Breast epithelium (tissue), 3 donors: Measurements from ENCODE around the gene SPINK8.

Experiments used
- POLR2A ChIP-seq: fragments of 450-650 bp; IDR thresholded peaks from one replicate; pipeline ENCODE4 v1.6.1; 2016; ENCODE audit warnings: antibody characterized with exemption, mild to moderate bottlenecking, moderate library complexity
- POLR2AphosphoS5 ChIP-seq, 3 donors: sonication (generic); formaldehyde crosslinking; IDR thresholded peaks; one replicate each; pipeline ENCODE4 v1.6.1; 2017; ENCODE audit warnings: antibody characterized with exemption in 3 of 3
- TF ChIP-seq, protein P1 (sequence below), 3 donors: fragments of 450-650 bp; IDR thresholded peaks; one replicate each; pipeline ENCODE4 v1.5.1; 2016 to 2017; ENCODE audit warnings: antibody characterized with exemption in 3 of 3, mild to moderate bottlenecking in 3 of 3, moderate library complexity in 3 of 3

DNA sequence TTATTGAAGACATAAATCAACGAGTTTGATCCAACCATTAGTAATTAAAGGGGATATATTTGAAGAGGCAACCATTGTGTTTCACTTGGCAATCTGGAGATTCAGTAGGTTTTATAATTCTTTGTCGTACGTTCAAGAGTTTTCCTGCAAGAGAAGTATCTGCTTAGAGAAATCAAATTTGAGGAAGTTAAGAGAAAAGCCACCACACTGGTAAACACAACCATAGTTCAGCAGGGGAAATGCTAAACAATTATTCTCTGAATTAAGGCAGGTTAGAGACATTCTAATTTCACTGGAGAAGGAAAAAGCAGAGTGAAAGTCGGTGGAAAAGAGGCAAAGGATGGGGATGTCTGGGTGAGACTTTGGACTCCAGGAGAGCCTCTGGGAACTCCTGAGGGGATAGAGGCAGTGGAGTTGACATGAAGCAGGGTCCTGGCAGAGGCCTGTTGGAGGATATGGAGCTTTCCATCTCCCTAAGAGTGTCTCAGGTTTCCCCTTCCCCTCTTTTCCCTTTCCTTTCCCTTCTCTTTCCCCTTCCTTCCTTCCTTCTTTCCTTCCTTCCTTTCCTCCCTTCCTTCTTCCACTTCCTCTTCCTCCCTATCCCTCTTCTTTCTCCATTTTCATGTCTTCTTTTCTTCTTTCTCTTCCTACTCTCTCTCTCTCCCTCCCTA lies 26.5 kb downstream of the SPINK8 start:
- TF ChIP-seq, protein P1, sequence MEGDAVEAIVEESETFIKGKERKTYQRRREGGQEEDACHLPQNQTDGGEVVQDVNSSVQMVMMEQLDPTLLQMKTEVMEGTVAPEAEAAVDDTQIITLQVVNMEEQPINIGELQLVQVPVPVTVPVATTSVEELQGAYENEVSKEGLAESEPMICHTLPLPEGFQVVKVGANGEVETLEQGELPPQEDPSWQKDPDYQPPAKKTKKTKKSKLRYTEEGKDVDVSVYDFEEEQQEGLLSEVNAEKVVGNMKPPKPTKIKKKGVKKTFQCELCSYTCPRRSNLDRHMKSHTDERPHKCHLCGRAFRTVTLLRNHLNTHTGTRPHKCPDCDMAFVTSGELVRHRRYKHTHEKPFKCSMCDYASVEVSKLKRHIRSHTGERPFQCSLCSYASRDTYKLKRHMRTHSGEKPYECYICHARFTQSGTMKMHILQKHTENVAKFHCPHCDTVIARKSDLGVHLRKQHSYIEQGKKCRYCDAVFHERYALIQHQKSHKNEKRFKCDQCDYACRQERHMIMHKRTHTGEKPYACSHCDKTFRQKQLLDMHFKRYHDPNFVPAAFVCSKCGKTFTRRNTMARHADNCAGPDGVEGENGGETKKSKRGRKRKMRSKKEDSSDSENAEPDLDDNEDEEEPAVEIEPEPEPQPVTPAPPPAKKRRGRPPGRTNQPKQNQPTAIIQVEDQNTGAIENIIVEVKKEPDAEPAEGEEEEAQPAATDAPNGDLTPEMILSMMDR (IDR thresholded peaks at IDR 0.05) = no peak
- TF ChIP-seq POLR2A (no peak), POLR2AphosphoS5 (IDR thresholded peaks at IDR 0.05) (no peak)
